ENCODE data around the gene NDOR1. TPM values are rescaled to one million over a fixed set of nuclear protein-coding genes. Genes with fewer than 3 reads are reported as not detected.
A peak's percentile ranks its signal among the peaks of the same experiment; 100 is the strongest.

Gene NDOR1
- total RNA-seq, 1 experiment from 2014 or later: 27.7 TPM

DNA sequence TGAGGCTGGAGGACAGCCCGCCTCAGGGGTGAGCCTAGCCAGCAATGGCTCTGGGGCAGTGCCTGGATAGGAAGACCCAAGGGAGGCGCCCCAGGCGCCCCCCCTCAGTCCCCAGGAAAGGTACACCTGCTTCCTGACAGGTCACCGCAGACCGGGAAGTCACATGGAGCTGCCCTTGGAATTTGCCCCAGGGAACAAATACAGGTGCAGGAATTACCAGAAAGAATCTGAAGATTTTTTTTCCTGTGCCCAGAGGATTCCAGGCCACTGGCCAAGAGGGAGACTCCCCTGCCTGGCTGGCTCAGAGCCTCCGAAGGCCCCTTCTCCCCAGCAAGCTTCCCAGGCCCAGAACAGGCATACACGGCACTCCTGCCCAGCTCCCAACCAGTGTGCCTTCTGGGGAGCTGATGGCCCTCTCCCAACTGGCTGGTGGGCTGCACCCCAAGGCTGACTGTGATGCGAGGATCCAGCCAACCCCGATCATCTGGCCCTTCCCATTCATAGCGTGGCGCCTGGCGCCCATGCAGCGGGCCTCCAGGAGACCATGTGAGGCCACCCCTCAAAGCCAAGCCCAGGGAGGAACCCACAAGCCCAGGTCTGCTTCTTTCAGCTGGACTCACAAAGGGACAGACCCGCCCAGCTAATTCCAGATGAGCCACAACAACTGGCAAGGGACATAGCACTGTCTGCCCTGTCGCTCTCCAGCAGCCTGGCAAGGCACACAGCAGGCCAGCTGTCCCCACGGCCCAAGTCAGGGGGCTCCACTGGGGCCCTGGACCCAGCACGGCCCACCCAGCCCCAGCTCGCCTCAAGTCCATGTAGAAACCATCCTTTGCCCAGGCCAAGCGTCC lies 7.2 kb upstream of the NDOR1 start:
- H3K4me3 ChIP-seq: peak overlapping the region; percentile 64
- H4K20me1 ChIP-seq (ENCODE audit: insufficient read depth): peaks cover 53% of the 10 kb centered on the region
- DNase-seq: peak; percentile 93
- no peaks in the 10 kb centered on the region for H3K36me3 ChIP-seq (ENCODE audit: low read depth)
- ChIA-PET CTCF (interaction anchor here (0.6 kb wide), 1 partner anchor 482 kb away, joined by 3 read pairs; no protein-coding TSS in a partner anchor), POLR2A (ENCODE audit: unreplicated experiment) (interaction anchor here (0.5 to 1.1 kb wide), 10 partner anchors 9 to 420 kb away, joined by 3 to 26 read pairs (median 3); no protein-coding TSS in a partner anchor)
- H3K79me2 ChIP-seq (ENCODE audit: low read depth): peaks cover 75% of the 10 kb centered on the region
- no peaks in the 10 kb centered on the region for H3K9me2 ChIP-seq (ENCODE audit: insufficient read depth)
- intact Hi-C loops (cut with micrococcal nuclease; ENCODE audit: unreplicated experiment): loop anchor here (1.0 to 2.0 kb wide), 2 partner anchors 25 to 69 kb away; no protein-coding TSS in a partner anchor
- H2AFZ ChIP-seq: no peak overlapping the region
- 0 out of 2 replicates have a peak overlapping the region, but pooled peaks have one; percentile 37 for H3K27ac ChIP-seq
- no TSS peak for BruUV-seq (replicated peaks)
- no peak for TF ChIP-seq EZH2 (IDR thresholded peaks at IDR 0.05; ENCODE audit: low read depth)
- TF ChIP-seq, protein P1, sequence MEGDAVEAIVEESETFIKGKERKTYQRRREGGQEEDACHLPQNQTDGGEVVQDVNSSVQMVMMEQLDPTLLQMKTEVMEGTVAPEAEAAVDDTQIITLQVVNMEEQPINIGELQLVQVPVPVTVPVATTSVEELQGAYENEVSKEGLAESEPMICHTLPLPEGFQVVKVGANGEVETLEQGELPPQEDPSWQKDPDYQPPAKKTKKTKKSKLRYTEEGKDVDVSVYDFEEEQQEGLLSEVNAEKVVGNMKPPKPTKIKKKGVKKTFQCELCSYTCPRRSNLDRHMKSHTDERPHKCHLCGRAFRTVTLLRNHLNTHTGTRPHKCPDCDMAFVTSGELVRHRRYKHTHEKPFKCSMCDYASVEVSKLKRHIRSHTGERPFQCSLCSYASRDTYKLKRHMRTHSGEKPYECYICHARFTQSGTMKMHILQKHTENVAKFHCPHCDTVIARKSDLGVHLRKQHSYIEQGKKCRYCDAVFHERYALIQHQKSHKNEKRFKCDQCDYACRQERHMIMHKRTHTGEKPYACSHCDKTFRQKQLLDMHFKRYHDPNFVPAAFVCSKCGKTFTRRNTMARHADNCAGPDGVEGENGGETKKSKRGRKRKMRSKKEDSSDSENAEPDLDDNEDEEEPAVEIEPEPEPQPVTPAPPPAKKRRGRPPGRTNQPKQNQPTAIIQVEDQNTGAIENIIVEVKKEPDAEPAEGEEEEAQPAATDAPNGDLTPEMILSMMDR (conservative IDR thresholded peaks at IDR 0.05): no peak
- no peaks in the 10 kb centered on the region for H3K9me3 ChIP-seq (ENCODE audit: insufficient read depth, low read depth)
- H3K27me3 ChIP-seq (ENCODE audit: insufficient read depth, low read depth): no peaks in the 10 kb centered on the region
- peaks cover 62% of the 10 kb centered on the region for H3K4me1 ChIP-seq (replicated peaks; ENCODE audit: insufficient read depth)
- peaks cover 38% of the 10 kb centered on the region; the same call in 1 of the 2 replicates for H3F3A ChIP-seq (ENCODE audit: insufficient read depth, low read depth)
- peak overlapping the region; percentile 82 for H3K4me2 ChIP-seq

DNA sequence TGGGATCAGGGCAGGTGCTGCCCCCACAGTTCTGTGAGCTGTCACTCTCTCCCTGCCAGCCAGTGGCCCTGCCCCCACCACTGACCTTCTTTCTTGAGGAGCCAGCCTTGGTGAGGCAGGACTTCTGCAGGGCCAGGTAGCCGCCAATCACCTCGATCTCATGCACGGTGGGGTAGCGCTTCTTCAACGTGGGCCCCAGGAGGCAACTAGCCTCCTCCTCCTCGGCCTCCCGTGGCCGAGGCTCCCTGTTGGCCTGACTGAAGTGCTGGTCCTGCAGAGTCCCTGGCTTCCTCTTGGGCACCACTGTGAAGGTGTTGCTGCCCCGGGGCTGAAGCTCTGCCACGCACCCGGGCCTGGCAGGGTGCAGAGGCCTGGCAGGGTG lies 6.6 kb upstream of the NDOR1 start:
- no TSS peak for BruUV-seq (replicated peaks)
- intact Hi-C loops (cut with micrococcal nuclease; ENCODE audit: unreplicated experiment): loop anchor here (1.0 to 2.0 kb wide), 2 partner anchors 24 to 70 kb away; no protein-coding TSS in a partner anchor
- H3K36me3 ChIP-seq (ENCODE audit: low read depth): no peaks in the 10 kb centered on the region
- H3K9me2 ChIP-seq (ENCODE audit: insufficient read depth): no peaks in the 10 kb centered on the region
- POLR2A ChIA-PET (ENCODE audit: unreplicated experiment): interaction anchor here (0.5 to 1.1 kb wide), 3 partner anchors 48 to 421 kb away, joined by 6 to 26 read pairs (median 23); no protein-coding TSS in a partner anchor
- DNase-seq: peak in 1 of 2 experiments; percentile 44
- H3K9me3 ChIP-seq (ENCODE audit: insufficient read depth, low read depth): no peaks in the 10 kb centered on the region
- no peaks in the 10 kb centered on the region for H3K27me3 ChIP-seq (ENCODE audit: insufficient read depth, low read depth)
- H3K27ac ChIP-seq: no peak overlapping the region
- H3K4me2 ChIP-seq: peak overlapping the region; percentile 82
- H3F3A ChIP-seq (ENCODE audit: insufficient read depth, low read depth): peaks cover 39% of the 10 kb centered on the region; the same call in 1 of the 2 replicates
- no peak overlapping the region for H2AFZ ChIP-seq
- TF ChIP-seq EZH2 (IDR thresholded peaks at IDR 0.05; ENCODE audit: low read depth): no peak
- TF ChIP-seq, protein P1 (conservative IDR thresholded peaks at IDR 0.05): no peak
- CTCF ChIA-PET: no interaction called here
- H3K4me3 ChIP-seq: peak overlapping the region; percentile 64; the same call in 1 of the 2 replicates
- H4K20me1 ChIP-seq (ENCODE audit: insufficient read depth): peaks cover 47% of the 10 kb centered on the region
- peaks cover 76% of the 10 kb centered on the region for H3K79me2 ChIP-seq (ENCODE audit: low read depth)
- H3K4me1 ChIP-seq (replicated peaks; ENCODE audit: insufficient read depth): peaks cover 68% of the 10 kb centered on the region

DNA sequence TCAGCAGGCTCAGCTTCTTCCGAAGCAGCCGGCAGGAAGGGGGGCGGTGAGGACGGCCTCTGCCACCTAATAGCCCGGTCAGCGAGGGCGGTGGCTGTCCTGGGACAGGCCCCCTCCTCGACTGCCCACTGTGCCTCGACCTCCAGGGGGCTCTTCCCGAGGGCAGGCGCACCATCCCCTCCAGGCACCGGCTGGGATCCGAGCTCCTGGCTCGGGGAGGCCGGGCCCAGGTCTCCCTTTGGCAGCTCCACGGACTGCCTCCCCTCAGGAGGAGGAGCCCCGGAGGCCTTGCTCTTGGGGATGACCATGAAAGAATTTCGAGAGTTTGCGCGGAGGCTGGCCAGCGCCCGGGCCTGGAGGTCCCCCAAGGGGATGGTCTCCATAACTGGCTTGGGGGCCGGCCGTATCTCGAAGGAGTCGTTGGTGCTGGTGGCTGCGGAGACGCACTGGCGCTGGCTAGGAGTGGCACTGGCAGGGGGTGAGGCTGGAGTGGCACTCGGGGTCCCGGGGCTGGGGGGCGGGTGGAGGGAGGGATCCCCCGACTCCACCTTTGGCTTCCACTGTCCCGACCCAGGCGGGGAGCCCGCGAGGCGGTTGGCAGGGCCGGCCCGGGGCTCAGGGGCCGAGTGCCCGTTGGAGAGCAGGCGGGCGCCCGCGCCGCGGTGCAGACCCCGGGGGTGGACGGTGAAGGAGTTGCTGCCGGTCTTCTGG lies 5.9 kb upstream of the NDOR1 start:
- H3K4me3 ChIP-seq: peak overlapping the region; percentile 64
- no peak overlapping the region for H3K27ac ChIP-seq
- intact Hi-C loops (cut with micrococcal nuclease; ENCODE audit: unreplicated experiment): loop anchor here (1.0 to 2.0 kb wide), 3 partner anchors 10 to 71 kb away; a partner anchor contains a TSS

More for the DNA sequence above, 5.9 kb upstream of the NDOR1 start:
- Histone ChIP-seq H2AFZ (no peak overlapping the region), H4K20me1 (ENCODE audit: insufficient read depth) (peaks cover 43% of the 10 kb centered on the region), H3K4me1 (replicated peaks; ENCODE audit: insufficient read depth) (peaks cover 70% of the 10 kb centered on the region), H3K79me2 (ENCODE audit: low read depth) (peaks cover 78% of the 10 kb centered on the region), H3K4me2 (peak overlapping the region; percentile 82), H3K9me2 (ENCODE audit: insufficient read depth) (no peaks in the 10 kb centered on the region), H3F3A (ENCODE audit: insufficient read depth, low read depth) (peaks cover 45% of the 10 kb centered on the region; the same call in 1 of the 2 replicates), H3K9me3 (ENCODE audit: insufficient read depth, low read depth) (no peaks in the 10 kb centered on the region), H3K36me3 (ENCODE audit: low read depth) (no peaks in the 10 kb centered on the region), H3K27me3 (ENCODE audit: insufficient read depth, low read depth) (no peaks in the 10 kb centered on the region)
- POLR2A ChIA-PET (ENCODE audit: unreplicated experiment): interaction anchor here (0.6 kb wide), 1 partner anchor 69 kb away, joined by 6 read pairs; no protein-coding TSS in a partner anchor
- CTCF ChIA-PET: no interaction called here
- TSS peak; percentile 10 for BruUV-seq (replicated peaks)
- no peak for DNase-seq
- TF ChIP-seq, protein P1 (conservative IDR thresholded peaks at IDR 0.05): no peak
- no peak for TF ChIP-seq EZH2 (IDR thresholded peaks at IDR 0.05; ENCODE audit: low read depth)
